Fibroblast of skin of left biceps (primary cell): ENCODE results near the gene BRPF1.

ENCODE experiments used
- DNase-seq, 2 experiments: peaks; one replicate each; pipeline ENCODE4 v3.0.0-alpha.2; 2013; ENCODE audit warnings: low read depth in 2 of 2

BRPF1 gene

GRCh38 chr3:9736831-9737230, 5.3 kb downstream of the BRPF1 start:
- DNase-seq = no peak

- no peak for DNase-seq
Measured at GRCh38 chr3:9739181-9739580, 7.6 kb downstream of the BRPF1 start.

- DNase-seq = no peak
Measured at GRCh38 chr3:9742560-9742959, 11.0 kb downstream of the BRPF1 start.

GRCh38 chr3:9743548-9743947, 12.0 kb downstream of the BRPF1 start:
- no peak for DNase-seq

- no peak for DNase-seq
Measured at GRCh38 chr3:9744162-9744561, 12.6 kb downstream of the BRPF1 start.

- DNase-seq = no peak
Measured at GRCh38 chr3:9745521-9745920, 14.0 kb downstream of the BRPF1 start.

GRCh38 chr3:9746330-9746729, 14.8 kb downstream of the BRPF1 start:
- peak; percentile 45 to 59 for DNase-seq

GRCh38 chr3:9747267-9747666, 15.7 kb downstream of the BRPF1 start:
- DNase-seq = no peak

- no peak for DNase-seq
Measured at GRCh38 chr3:9748031-9748430, 16.5 kb downstream of the BRPF1 start.

GRCh38 chr3:9749296-9749644, 17.7 kb downstream of the BRPF1 start:
- no peak for DNase-seq

- peak; percentile 97 for DNase-seq
Measured at GRCh38 chr3:9749645-9750555, 18.4 kb downstream of the BRPF1 start, which contains the start of gene OGG1. OGG1 (plus strand) TSS chr3:9749952; CDS start chr3:9750287, 335 bp downstream.

- DNase-seq = no peak
Measured at GRCh38 chr3:9750556-9751411, 19.2 kb downstream of the BRPF1 start.

- DNase-seq = no peak
Measured at GRCh38 chr3:9754678-9755077, 23.1 kb downstream of the BRPF1 start.

GRCh38 chr3:9757427-9757826, 25.9 kb downstream of the BRPF1 start:
- DNase-seq = no peak

GRCh38 chr3:9760779-9761505, 29.4 kb downstream of the BRPF1 start:
- no peak for DNase-seq

GRCh38 chr3:9761919-9762318, 30.4 kb downstream of the BRPF1 start:
- DNase-seq = no peak

GRCh38 chr3:9762871-9763270, 31.3 kb downstream of the BRPF1 start:
- DNase-seq = no peak

GRCh38 chr3:9765865-9766264, 34.3 kb downstream of the BRPF1 start:
- DNase-seq = no peak

- no peak for DNase-seq
Measured at GRCh38 chr3:9767418-9767817, 35.9 kb downstream of the BRPF1 start.

GRCh38 chr3:9768141-9768775, 36.7 kb downstream of the BRPF1 start:
- DNase-seq = no peak

GRCh38 chr3:9769012-9769411, 37.5 kb downstream of the BRPF1 start:
- no peak for DNase-seq
